NCI-H128 (cell line): Measurements from ENCODE around the gene CDYL.

ENCODE experiments used
- DNase-seq: peaks from one replicate; lab custom pipeline; 2025; ENCODE audit not compliant: unreplicated experiment; lab: John Stamatoyannopoulos, UW

Gene CDYL

GRCh38 chr6:4879741-4880275, 103.6 kb downstream of the CDYL start:
- DNase-seq: no peak

DNA sequence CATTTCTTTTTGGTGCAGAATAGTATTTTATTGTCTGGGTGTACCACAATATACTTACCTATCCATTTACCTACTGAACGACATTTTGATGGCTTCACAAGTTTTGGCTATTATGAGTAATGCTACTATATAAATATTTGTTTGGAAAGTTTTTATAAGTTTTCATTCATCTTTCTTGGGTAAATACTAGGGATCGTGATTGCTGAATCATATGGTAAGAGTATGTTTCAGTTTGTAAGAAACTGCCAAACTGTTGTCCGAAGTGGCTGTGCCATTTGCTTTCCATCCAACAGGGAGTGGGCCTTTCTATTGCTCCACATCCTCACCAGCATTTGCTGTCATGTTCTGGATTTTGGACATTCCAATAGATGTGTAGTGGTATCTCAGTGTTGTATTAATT, 104.2 kb downstream of the CDYL start:
- no peak for DNase-seq

DNA sequence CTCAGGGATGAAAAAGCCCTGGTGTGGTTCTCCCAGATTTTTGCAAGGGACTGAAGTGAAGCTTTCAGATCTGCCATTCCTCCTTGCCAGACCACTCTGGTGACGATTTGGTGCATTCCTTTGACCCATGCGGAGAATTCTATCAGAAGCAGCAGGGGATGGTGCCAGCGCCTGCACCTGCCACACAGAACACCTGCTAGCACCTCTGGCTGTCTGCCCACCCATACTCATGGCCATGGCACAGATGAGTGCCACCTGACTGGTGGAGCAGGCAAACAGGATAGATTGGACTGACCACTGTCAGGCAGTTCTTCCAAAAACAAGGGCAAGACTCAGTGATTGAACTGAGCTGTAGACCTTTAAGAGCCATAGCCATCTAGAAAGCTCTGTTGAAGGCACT, 107.1 kb downstream of the CDYL start:
- DNase-seq: no peak

DNA sequence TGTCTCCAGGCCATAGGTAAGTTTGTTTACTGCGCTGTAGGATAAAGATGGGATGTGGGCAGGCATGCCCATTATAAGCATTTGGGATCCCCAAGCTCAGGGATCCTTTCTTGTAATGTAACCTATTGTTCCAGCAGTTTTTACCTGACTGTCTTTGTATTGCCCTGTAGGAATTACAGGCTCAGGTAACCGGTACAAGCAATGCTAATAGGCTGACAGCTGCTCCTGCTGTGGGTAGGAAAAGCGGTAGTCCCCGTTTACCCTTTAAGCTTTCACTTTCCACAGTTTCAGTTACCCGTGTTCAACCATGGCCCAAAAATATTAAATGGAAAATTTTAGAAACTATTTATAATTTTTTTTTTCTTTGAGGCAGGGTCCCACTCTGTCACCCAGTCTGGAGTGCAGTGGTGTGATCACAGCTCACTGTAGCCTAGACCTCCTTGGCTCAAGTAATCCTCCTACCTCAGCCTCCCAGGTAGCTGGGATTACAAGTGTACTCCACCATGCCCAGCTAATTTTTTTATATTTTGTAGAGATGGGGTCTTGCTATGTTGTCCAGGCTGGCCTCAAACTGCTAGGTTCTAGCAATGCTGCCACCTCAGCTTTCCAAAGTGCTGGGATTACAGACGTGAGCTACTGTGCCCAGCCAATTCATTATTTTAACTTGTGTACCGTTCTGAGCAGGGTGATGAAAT, 108.6 kb downstream of the CDYL start:
- DNase-seq: no peak

DNA sequence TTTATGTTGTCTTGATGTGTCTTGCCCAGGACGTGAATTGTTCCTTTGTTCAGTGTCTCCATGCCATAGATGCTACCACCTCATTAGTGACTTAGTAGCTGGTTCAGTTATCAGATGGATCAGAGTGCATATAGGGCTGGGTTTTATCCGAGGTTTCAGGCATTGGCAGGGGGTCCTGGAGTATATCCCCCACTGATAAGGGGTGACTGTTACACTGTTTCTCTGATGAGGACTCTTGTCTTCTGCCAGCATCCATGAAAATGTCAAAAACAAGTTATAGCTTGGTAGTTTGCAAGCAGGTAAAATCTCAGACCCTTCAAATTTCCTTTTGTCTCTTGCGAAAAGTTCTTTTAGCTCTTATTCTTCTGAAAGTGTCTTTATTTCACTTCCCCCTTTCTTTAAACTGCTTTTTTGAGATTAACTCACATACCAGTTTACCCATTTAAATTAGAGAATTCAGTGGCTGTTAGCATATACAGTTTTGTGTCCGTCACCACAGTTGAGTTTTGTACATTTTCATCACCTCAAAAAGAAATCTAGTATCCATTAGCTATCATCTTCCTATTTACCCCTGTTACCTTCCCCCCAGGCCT, 109.2 kb downstream of the CDYL start:
- DNase-seq: no peak

GRCh38 chr6:4888841-4889240, 112.6 kb downstream of the CDYL start:
- no peak for DNase-seq

- no peak for DNase-seq
Observed at GRCh38 chr6:4889701-4890100, 113.5 kb downstream of the CDYL start.

DNA sequence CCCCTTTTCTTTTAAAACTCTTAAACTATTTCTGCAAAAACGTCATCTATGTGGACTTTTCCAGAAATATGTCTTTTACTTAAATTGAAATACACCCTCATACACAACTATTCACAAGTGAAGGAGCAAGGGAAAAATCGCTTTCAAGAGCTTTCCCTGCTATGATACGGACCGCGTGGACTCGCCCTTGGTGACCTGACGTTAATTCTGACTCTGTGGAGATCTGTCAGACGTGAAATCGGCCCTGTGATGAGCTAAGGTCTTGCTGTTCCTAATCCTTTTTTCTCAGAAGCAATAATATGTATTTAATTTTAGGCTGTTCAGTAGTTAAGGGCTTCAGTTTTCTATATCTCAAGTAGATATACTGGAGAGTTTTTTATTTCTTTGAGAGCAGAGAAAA, 114.0 kb downstream of the CDYL start:
- no peak for DNase-seq

- DNase-seq: no peak
Observed at GRCh38 chr6:4890627-4891026, 114.4 kb downstream of the CDYL start.

GRCh38 chr6:4891141-4891540, 114.9 kb downstream of the CDYL start:
- DNase-seq: no peak

GRCh38 chr6:4892785-4893485, 116.7 kb downstream of the CDYL start:
- no peak for DNase-seq

GRCh38 chr6:4894049-4894448, 117.8 kb downstream of the CDYL start:
- DNase-seq: no peak

GRCh38 chr6:4895971-4896370, 119.8 kb downstream of the CDYL start:
- DNase-seq: no peak

DNA sequence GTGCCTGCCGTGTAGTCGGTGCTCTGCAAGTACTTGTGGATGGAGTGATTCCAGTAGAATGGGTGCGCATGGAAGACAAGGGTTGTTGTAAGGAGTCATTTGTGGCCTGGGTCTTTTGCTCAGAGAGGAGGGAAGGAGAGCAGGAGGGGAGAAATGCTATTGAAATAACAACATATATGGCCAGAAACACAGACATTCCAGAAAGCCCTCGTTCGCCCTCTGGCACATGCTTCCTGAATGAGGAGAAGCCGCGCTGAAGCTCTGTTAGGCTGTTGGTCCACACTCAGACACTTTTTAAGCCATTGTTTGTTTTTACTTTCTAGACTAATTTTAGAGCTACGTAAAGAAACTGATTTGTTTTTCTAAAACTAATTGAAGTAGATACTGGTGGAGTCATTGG, 120.2 kb downstream of the CDYL start:
- no peak for DNase-seq

- DNase-seq: no peak
Observed at GRCh38 chr6:4899249-4900034, 123.2 kb downstream of the CDYL start.

DNA sequence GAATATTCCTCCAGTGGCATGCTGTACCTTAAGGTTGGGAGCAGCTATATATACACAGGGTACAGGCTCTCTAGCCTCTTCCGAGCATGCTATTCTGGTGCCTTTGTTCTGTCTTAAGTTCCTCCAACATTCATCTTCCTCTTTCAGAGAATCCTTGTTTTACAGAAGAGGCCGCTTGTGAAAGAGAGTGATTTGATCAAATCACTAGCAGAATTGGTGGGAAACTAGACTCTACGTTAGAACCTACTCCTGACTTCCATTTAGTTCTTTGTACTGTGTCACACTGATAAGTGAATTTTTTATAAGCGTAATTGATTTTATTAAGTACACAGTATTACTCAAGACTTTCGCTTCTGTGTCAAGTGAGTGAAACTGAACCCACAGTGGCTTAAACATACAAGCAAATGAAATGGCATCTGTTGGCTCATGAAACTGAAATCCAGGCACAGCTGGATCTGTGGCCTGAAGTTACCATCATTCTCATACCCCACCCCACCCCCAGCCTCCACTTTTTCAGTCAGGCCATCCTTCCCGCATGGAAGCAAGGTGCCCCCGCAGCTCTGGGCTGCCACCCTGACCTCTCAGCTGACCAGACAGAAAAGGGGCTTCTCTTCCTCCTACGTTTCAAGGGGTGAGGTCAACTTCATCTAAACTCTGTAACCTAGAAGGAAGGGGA, 125.3 kb downstream of the CDYL start:
- no peak for DNase-seq

DNA sequence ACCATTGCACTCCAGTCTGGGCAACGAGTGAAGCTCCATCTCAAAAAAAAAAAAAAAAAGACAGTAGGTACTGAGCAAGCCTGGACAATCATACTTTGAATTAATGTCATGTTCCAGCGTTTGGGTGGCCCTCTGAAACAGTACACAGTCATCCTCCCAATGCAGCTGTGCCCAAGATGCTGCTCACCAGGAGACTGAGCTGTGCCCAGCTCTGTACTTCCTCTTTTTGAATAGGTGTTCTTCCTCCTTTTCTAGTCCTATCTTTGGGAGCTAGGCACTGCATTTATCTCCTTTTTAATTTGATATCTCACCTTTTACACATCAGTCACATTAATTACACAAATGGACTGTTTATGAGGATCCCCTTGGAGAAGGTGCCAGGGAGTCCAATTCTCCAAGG, 126.2 kb downstream of the CDYL start:
- no peak for DNase-seq

- no peak for DNase-seq
Observed at GRCh38 chr6:4903121-4903520, 126.9 kb downstream of the CDYL start.

- DNase-seq: no peak
Observed at GRCh38 chr6:4903751-4904370, 127.7 kb downstream of the CDYL start.

- no peak for DNase-seq
Observed at GRCh38 chr6:4904461-4905025, 128.3 kb downstream of the CDYL start.
